OCI-LY1 (cell line): ENCODE data around the gene PRKCI.
"Not testable (repeated sequence)": the region's sequence is repeated elsewhere in the genome, so short reads cannot be mapped to it uniquely, and the experiment has no call there.

Experiments used
- CTCF ChIP-seq: fragments of 200-600 bp; sonication (generic), shearing (Covaris generic); IDR thresholded peaks from 2 replicates; pipeline ENCODE4 v1.5.1; 2017; ENCODE audit warnings: mild to moderate bottlenecking, antibody characterized with exemption, low read length, moderate library complexity, mixed read lengths
- EZH2 ChIP-seq: fragments of 200-600 bp; sonication (generic), shearing (Covaris generic); IDR thresholded peaks from 2 replicates; pipeline ENCODE4 v1.8.0; 2017; ENCODE audit warnings: borderline replicate concordance, mixed run types, mild to moderate bottlenecking, antibody characterized with exemption, low read length, moderate library complexity, mixed read lengths

DNA sequence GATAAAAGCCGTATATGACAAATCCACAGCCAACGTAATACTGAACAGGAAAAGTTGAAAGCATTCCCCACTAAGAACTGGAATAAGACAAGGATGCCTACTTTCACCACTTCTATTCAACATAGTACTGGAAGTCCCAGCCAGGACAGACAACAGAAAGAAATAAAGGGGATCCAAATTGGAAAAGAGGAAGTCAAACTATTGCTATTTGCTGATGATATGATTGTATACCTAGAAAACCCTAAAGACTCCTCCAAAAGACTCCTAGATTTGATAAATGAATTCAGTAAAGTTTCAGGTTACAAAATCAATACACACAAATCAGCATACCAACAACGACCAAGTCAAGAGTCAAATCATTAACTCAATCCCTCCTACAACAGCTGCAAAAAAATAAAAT is 26.5 kb upstream of the PRKCI start:
- TF ChIP-seq CTCF, EZH2: not testable (repeated sequence)
